Memory B cell (primary cell): Measurements from ENCODE around the gene TRIM67.
"Not testable (repeated sequence)": the region's sequence is repeated elsewhere in the genome, so short reads cannot be mapped to it uniquely, and the experiment has no call there.

Experiments
- ATAC-seq: fragments of 150-1000 bp; cut with Tn5 transposase; 2 replicates; pipeline ENCODE4 v1.10.0; 2021; ENCODE audit warnings: low read depth, mild to moderate bottlenecking, moderate library complexity
- DNase-seq, 2 donors: peaks; one replicate each; pipeline ENCODE4 v3.0.0; 2022; ENCODE audit warnings: low spot score in 2 of 2
- H3K27ac Mint-ChIP-seq: one replicate; pipeline ENCODE4 v1.8.0; 2022; ENCODE audit warnings: mild to moderate bottlenecking, moderate library complexity, mixed read lengths
- H3K27me3 Mint-ChIP-seq: one replicate; pipeline ENCODE4 v1.8.0; 2022; ENCODE audit warnings: mixed read lengths
- H3K36me3 Mint-ChIP-seq: one replicate; pipeline ENCODE4 v1.8.0; 2022; ENCODE audit warnings: mild to moderate bottlenecking, mixed read lengths
- H3K4me1 Mint-ChIP-seq: one replicate; pipeline ENCODE4 v1.8.0; 2022; ENCODE audit warnings: mixed read lengths
- H3K4me3 Mint-ChIP-seq: one replicate; pipeline ENCODE4 v1.8.0; 2022; ENCODE audit warnings: mild to moderate bottlenecking, moderate library complexity, mixed read lengths
- H3K9me3 Mint-ChIP-seq: one replicate; pipeline ENCODE4 v1.8.0; 2022; ENCODE audit warnings: mixed read lengths

Gene TRIM67

GRCh38 chr1:231161667-231162296, at the start of gene TRIM67:
TSS of gene TRIM67 (plus strand) at chr1:231162058. CDS start at chr1:231162970, 912 bp downstream.
- Mint-ChIP-seq H3K27ac (no peak within 1 kb of the TSS), H3K9me3 (no peaks in the 10 kb centered on the region), H3K27me3 (peaks cover 28% of the 10 kb centered on the region), H3K36me3 (no peaks in the 10 kb centered on the region), H3K4me1 (no peaks in the 10 kb centered on the region), H3K4me3 (peak within 1 kb of the TSS; percentile 58)
- DNase-seq: no peak
- no peak for ATAC-seq

GRCh38 chr1:231116738-231117137, 45.1 kb upstream of the TRIM67 start:
- DNase-seq (no peak), ATAC-seq (no peak)
- Mint-ChIP-seq H3K36me3 (peaks cover 8% of the 10 kb centered on the region), H3K27me3 (peaks cover 13% of the 10 kb centered on the region), H3K4me3 (no peak overlapping the region), H3K4me1 (peaks cover 3% of the 10 kb centered on the region), H3K27ac (no peak overlapping the region), H3K9me3 (peaks cover 15% of the 10 kb centered on the region)

GRCh38 chr1:231118704-231119453, 43.0 kb upstream of the TRIM67 start:
- DNase-seq: no peak
- H3K4me3 Mint-ChIP-seq: no peak overlapping the region
- H3K27ac Mint-ChIP-seq: no peak overlapping the region
- ATAC-seq: no peak
- H3K27me3 Mint-ChIP-seq: peaks cover 14% of the 10 kb centered on the region
- peaks cover 3% of the 10 kb centered on the region for H3K4me1 Mint-ChIP-seq
- peaks cover 6% of the 10 kb centered on the region for H3K36me3 Mint-ChIP-seq
- H3K9me3 Mint-ChIP-seq: peaks cover 10% of the 10 kb centered on the region

- Mint-ChIP-seq H3K4me1 (peaks cover 2% of the 10 kb centered on the region), H3K9me3 (peaks cover 10% of the 10 kb centered on the region), H3K27me3 (peaks cover 13% of the 10 kb centered on the region), H3K4me3 (no peak overlapping the region), H3K27ac (no peak overlapping the region), H3K36me3 (peaks cover 6% of the 10 kb centered on the region)
- no peak for DNase-seq
- ATAC-seq: no peak
Measured at GRCh38 chr1:231121533-231121932, 40.3 kb upstream of the TRIM67 start.

- no peak for DNase-seq
- H3K4me3 Mint-ChIP-seq: no peak overlapping the region
- H3K4me1 Mint-ChIP-seq: no peaks in the 10 kb centered on the region
- H3K27me3 Mint-ChIP-seq: peaks cover 11% of the 10 kb centered on the region
- H3K9me3 Mint-ChIP-seq: peaks cover 10% of the 10 kb centered on the region
- H3K36me3 Mint-ChIP-seq: peaks cover 6% of the 10 kb centered on the region
- H3K27ac Mint-ChIP-seq: no peak overlapping the region
- ATAC-seq: no peak
Measured at GRCh38 chr1:231122143-231122542, 39.7 kb upstream of the TRIM67 start.

- peaks cover 5% of the 10 kb centered on the region for H3K27me3 Mint-ChIP-seq
- no peaks in the 10 kb centered on the region for H3K36me3 Mint-ChIP-seq
- no peak for DNase-seq
- no peaks in the 10 kb centered on the region for H3K4me1 Mint-ChIP-seq
- H3K9me3 Mint-ChIP-seq: no peaks in the 10 kb centered on the region
- no peak overlapping the region for H3K27ac Mint-ChIP-seq
- no peak for ATAC-seq
- H3K4me3 Mint-ChIP-seq: no peak overlapping the region
Measured at GRCh38 chr1:231124746-231125145, 37.1 kb upstream of the TRIM67 start.

GRCh38 chr1:231125972-231126580, 35.8 kb upstream of the TRIM67 start:
- no peak overlapping the region for H3K27ac Mint-ChIP-seq
- H3K9me3 Mint-ChIP-seq: no peaks in the 10 kb centered on the region
- H3K4me3 Mint-ChIP-seq: no peak overlapping the region
- DNase-seq (no peak), ATAC-seq (no peak)
- H3K4me1 Mint-ChIP-seq: no peaks in the 10 kb centered on the region
- peaks cover 5% of the 10 kb centered on the region for H3K27me3 Mint-ChIP-seq
- no peaks in the 10 kb centered on the region for H3K36me3 Mint-ChIP-seq

GRCh38 chr1:231127106-231127505, 34.8 kb upstream of the TRIM67 start:
- not testable (repeated sequence) for H3K9me3 Mint-ChIP-seq, H3K27ac Mint-ChIP-seq, H3K27me3 Mint-ChIP-seq, H3K4me1 Mint-ChIP-seq, DNase-seq, ATAC-seq, H3K36me3 Mint-ChIP-seq, H3K4me3 Mint-ChIP-seq

GRCh38 chr1:231128471-231128870, 33.4 kb upstream of the TRIM67 start:
- DNase-seq, H3K4me1 Mint-ChIP-seq, H3K27ac Mint-ChIP-seq, ATAC-seq, H3K9me3 Mint-ChIP-seq, H3K36me3 Mint-ChIP-seq, H3K27me3 Mint-ChIP-seq, H3K4me3 Mint-ChIP-seq: not testable (repeated sequence)

GRCh38 chr1:231130544-231130943, 31.3 kb upstream of the TRIM67 start:
- Mint-ChIP-seq H3K4me1 (no peaks in the 10 kb centered on the region), H3K27ac (no peak overlapping the region), H3K9me3 (no peaks in the 10 kb centered on the region), H3K4me3 (no peak overlapping the region), H3K27me3 (peaks cover 1% of the 10 kb centered on the region), H3K36me3 (no peaks in the 10 kb centered on the region)
- ATAC-seq (no peak), DNase-seq (no peak)

- not testable (repeated sequence) for H3K4me3 Mint-ChIP-seq, H3K27me3 Mint-ChIP-seq, DNase-seq, H3K27ac Mint-ChIP-seq, ATAC-seq, H3K9me3 Mint-ChIP-seq, H3K36me3 Mint-ChIP-seq, H3K4me1 Mint-ChIP-seq
Measured at GRCh38 chr1:231132591-231132990, 29.3 kb upstream of the TRIM67 start.

GRCh38 chr1:231134624-231135023, 27.2 kb upstream of the TRIM67 start:
- DNase-seq (no peak), ATAC-seq (no peak)
- Mint-ChIP-seq H3K9me3 (no peaks in the 10 kb centered on the region), H3K4me1 (peaks cover 3% of the 10 kb centered on the region), H3K27ac (no peak overlapping the region), H3K36me3 (no peaks in the 10 kb centered on the region), H3K27me3 (peaks cover 4% of the 10 kb centered on the region), H3K4me3 (no peak overlapping the region)

GRCh38 chr1:231138236-231138635, 23.6 kb upstream of the TRIM67 start:
- no peaks in the 10 kb centered on the region for H3K9me3 Mint-ChIP-seq
- H3K4me1 Mint-ChIP-seq: peaks cover 3% of the 10 kb centered on the region
- ATAC-seq: no peak
- no peak for DNase-seq
- H3K27me3 Mint-ChIP-seq: peaks cover 21% of the 10 kb centered on the region
- H3K27ac Mint-ChIP-seq: no peak overlapping the region
- H3K4me3 Mint-ChIP-seq: no peak overlapping the region
- peaks cover 2% of the 10 kb centered on the region for H3K36me3 Mint-ChIP-seq

- no peak overlapping the region for H3K4me3 Mint-ChIP-seq
- H3K4me1 Mint-ChIP-seq: peaks cover 3% of the 10 kb centered on the region
- no peaks in the 10 kb centered on the region for H3K9me3 Mint-ChIP-seq
- H3K36me3 Mint-ChIP-seq: peaks cover 2% of the 10 kb centered on the region
- no peak for DNase-seq
- no peak overlapping the region for H3K27ac Mint-ChIP-seq
- ATAC-seq: no peak
- peaks cover 21% of the 10 kb centered on the region for H3K27me3 Mint-ChIP-seq
Measured at GRCh38 chr1:231139125-231139649, 22.7 kb upstream of the TRIM67 start.
